HG03103 (cell line): ENCODE measurements around the gene KRTAP10-10.
"Not testable (repeated sequence)": the region's sequence is repeated elsewhere in the genome, so short reads cannot be mapped to it uniquely, and the experiment has no call there.

Source experiments
- ATAC-seq: cut with Tn5 transposase; IDR thresholded peaks from one replicate; pipeline ENCODE4 v1.9.1; 2021; ENCODE audit warnings: low read depth; ENCODE audit not compliant: unreplicated experiment

The KRTAP10-10 gene

DNA sequence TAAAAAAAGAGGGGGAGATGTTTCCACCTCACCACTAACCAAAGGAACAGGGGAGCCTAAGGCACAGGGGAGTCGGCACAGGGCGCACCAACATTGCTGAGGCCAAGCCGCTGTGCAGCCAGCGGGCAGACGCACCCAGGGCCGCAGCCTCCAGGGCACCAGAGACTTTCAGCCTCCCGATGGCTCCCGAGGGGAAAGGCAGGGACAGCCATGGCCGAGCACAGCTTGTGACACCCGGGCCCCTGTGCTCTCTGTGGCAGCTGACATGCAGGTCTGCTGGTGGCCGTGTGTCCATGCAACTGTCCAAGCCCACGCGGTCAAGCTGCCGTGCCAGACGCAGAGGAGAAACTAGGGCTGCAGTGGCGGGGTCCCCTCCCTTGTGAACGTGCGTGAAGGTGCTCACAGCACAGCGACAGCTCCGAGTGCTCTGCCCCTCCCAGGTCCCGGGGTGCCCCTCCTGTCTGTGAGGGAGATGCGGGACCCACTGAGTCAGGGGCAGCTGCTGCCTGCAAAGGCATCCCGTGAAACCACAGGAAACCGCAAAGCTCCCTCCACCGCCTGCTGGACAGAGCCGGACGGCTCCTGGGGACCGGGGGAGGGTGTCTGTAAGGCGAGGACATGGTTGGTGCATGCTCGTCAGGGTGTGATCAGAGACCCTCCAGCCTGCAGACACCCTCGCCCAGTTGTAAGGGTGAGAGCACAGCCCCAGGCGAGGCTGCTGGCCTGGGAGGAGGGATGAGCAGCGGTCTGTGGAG is 11.6 kb downstream of the KRTAP10-10 start:
- ATAC-seq: no peak

DNA sequence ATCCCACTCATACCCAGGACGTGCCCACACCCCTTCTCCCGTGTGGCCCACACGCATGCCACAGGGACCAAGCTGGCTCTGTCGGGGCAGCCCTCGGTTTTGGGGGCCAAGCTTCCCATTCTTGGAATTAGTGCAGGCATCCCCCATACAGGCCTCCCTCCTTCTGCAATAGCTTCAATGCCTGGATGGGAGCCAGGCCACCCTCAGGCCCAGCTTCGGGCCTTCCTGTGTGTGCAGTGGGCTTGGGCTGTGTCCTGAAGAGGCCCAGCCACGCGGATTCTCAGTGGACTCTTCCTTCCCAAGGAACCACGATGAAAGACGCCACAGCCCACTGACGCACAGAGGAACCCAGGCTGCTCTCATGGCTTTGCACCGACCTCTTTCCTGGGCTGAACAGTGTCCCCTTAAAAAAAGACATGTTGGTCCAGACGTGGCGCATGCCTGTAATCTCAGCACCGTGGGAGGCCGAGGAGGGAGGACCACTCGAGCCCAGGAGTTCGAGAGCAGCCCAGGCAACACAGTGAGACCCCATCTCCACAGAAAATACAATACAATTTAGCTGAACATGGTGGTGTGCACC is 12.5 kb downstream of the KRTAP10-10 start:
- no peak for ATAC-seq

DNA sequence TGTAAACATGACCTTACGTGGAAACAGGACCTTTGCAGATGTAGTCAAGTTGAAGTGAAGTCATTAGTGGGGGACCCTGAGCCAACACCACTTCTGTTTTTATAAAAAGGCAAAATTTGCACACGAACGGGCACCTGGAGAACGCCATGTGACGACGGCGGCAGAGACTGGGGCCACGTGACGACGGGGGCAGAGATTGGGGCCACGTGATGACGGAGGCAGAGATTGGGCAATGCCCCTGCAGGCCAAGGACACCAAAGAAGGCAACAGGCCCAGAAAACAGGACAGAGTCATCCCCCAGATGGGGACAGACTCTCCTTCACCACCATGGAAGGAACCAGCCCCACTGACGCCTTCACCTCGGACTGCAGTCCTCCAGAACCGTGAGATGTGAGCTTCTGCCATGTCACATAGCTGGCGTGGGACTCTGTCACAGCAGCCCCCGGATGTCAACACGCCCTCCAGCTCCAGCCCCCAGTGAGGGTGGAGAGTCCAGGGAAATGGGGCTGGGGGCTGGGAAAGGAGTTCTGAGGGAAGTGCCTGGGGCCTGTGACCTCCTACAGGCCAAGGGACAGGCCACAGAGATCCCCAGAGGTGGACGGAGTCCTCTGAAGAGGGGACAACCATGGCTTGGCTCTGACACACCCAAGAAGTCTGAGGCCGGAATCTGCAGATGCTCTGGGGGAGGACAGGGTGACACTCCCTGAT is 13.3 kb downstream of the KRTAP10-10 start:
- ATAC-seq: no peak

DNA sequence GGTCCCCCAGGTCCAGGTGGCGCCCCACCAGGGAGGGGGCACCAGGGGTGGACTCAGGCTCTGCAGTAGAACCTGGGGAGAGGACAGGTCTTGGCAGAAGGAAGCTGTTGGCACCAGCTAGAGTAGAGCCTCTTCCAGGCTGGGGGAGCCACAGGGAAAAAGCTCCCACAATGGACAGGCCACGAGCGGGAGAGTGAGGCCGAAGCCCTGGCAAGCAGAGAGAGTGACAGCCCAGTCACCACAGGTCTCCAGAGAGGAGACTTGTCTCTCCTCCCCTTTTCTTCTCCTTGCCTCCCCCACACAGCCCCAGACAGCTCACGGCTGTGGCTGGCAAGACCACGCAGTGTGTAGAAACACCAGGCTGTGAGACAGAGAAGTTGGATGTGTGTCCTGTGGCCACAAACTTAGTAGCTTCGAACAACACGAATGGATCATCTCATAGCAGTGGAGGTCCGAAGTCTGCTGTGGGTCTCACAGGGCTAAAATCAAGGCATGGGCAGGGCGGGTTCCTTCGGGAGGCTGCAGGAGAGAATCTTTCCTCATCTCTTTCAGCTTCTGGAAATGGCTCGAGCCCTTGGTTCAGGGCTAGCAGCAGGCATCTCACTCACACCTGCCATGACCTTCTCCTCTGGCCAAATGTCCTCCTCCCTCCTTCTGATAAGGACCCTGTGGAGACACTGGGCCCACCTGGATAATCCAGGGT is 14.0 kb downstream of the KRTAP10-10 start:
- no peak for ATAC-seq

DNA sequence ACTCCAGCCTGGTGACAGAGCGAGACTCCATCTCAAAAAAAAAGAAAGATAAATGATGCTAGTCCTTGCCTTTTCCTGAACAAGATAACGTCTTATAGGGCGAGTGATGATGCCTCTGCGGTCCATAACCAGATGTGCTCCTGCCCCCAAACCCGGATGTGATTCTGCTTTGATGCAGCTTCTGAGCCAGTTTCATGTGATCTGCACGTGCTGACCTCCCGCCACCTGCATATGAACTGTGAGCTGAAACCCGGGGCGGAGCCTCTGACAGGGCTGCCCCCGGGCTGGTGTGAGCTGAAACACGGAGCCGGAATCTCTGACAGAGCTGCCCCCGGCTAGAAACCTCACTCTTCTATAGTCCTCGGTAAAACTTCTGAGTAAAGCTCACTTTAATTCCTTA is 16.0 kb downstream of the KRTAP10-10 start:
- no peak for ATAC-seq

DNA sequence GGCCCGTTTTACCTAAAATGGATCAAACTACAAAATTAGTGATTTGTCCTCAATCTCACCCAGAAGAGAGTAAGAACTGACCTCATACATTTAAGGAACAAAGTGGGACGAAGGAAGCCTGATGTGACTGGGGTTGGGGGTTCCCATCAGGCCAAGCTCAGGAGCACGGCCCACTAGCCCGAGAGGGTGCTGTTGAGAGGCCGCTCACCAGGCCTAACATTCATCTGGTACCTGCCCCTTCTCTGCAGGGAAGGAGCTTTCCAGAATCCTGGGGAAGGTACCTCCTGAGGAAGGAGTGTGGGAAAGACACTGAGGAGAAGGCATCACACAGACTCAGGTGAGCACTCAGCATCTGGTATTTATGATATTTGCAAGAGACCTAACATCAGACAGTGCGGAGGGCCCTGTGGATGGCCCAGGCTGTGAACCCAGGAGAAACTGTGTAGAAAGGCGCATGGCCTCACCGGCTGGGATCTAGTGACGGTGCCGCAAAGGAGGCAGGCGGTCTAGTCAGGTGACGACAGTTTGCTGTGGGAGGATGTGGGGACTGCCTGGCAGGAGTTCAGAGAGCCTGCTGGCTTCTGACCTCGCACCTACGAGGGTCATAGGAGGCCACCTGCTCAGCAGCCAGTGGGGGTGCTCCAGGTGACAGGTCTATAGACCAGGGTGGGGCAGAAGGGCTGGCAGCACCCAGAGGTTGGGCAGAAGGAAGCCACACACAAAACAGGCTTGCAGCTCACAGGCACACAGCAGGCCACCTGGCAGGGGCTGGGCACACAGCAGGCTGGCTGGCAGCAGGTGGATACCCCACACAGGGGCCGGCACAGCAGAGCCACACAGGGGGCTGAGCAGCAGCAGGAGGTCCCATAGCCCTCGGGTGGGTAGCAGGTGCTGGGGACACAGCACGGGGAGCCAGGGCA is 16.8 kb downstream of the KRTAP10-10 start:
- ATAC-seq: no peak

DNA sequence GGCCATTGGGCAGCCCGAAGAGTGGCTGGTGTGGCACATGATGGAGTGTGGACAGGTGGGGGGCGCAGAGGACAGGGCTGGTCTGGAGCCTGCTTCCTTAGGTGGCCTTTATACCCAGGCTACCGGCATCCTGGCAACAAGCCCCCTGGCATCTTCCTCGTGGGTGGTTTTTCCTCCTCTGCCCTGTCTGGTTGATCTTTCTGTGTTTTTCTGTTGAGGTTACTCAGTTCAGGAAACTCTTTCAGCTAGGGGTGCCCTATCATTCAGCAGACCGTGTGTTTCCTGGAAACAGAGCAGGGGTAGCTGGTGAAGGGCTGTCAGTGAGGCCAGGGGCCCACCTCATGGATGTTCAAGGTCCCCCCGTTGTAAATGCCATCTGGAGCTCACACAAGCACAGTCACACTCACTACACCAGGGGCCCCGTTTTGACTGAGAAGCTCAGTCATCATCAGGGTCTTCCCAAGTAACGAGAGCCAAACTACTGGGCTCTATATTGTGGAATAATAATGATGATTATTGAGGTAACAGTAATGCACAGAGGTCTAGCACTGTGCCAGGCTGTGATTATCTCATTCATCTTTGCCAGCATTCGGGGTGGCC is 17.5 kb downstream of the KRTAP10-10 start, which contains the start of gene KRTAP12-4:
Gene KRTAP12-4 (minus strand): TSS at position 84 of the 600 bp plus-strand sequence. CDS start 45 bp downstream, at position 39.
- ATAC-seq: no peak

DNA sequence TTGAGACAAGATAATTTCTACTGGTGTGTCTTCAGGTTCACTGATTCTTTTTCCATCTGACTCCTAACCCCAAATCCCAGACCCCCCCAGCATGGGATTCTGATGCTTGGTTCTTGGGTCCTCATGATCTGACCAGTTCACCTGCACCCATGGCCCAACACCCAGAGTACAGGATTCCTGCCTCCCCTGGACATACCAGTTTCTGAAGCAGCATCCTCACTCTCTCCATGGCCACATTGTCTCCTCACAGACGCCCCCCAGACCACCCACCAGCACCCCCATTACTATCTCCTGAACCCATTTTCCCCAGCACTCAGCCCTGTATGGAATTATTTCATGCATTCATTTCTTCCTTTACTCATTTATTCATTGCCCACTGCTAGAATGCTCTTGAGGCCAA is 19.7 kb downstream of the KRTAP10-10 start:
- ATAC-seq: no peak

DNA sequence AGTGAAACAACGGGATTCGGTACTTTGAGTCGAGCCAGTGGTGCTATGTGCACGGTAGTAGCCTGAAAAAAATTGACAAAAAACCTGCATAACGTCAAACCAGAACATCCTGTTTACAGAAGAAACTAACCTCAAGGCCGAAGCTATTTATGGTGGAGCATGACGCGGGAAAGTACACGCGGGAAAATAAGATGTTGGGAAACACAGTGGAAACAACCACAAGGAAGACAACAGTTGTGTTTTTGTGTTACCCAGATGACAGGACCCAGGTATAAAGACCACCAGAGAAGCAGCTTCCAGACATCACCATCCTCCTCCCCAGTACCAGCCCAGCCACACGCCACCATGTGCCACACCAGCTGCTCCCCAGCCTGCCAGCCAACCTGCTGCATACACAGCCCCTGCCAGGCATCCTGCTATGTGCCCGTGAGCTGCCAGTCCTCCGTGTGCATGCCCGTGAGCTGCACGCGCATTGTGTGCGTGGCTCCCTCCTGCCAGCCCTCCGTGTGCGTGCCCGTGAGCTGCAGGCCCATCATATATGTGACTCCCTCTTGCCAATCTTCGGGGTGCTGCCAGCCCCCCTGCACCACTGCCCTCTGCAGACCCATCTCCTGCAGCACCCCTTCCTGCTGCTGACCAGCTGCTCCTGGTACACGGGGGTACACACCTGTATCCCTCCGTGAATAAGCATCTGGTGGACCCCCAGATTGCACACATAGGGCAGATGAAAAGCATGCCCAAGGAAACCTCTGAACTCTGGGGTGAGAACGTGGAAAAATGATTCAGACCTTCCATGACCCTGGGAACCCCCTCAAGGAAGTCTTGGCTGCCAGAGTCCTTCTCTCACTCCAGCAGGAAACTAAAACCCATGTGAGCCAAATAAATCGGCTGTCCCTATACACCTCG is 20.7 kb downstream of the KRTAP10-10 start, which contains the start of gene KRTAP12-3:
Gene KRTAP12-3 (plus strand): TSS at position 298 of the 906 bp plus-strand sequence. CDS start 48 bp downstream, at position 346.
- no peak for ATAC-seq

DNA sequence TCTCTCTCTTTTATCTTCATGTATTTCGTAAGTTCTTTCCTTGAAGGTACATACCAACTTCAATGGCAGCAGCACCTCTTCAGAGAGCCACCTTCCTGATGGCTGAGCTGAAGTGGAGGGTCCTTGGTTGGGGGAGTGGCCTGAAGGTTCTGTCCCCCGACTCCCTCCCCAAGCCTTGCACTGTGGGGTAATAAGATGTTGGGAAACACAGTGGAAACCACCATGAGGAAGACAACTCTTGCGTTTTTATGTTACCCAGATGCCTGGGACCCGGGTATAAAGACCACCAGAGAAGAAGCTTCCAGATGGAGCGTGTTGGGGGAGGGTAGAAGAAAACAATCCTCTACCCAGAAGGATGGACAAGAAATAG is 21.4 kb downstream of the KRTAP10-10 start:
- ATAC-seq: no peak

DNA sequence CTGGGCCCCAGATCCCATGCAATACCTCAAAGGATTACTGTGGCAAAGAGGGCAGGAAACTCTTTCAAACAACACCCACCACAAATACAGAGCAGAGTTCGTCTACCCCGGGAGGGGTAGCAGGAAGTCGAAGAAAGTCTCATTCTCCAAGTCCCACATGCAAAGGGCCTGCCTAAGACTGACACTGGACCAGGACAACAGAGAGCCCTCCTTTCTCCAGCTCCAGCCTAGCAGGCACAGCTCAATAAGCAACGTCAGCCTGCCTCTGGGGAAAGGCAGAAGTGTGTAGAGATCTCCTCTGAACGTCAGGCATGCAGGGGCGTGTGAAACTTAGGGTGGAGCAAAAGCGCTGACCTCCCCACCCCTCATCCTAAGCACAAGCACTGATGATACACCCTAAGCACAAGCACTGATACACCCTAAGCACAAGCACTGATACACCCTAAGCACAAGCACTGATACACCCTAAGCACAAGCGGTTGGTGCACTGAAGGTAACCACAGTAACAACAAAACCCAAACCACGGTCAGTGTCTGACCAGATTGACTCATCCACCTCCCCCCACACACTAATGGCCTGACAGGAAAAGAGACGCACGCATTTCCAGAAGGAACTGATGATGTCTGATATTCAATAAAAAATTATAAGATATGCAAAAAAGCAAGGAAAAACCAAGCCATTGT is 21.9 kb downstream of the KRTAP10-10 start:
- no peak for ATAC-seq

DNA sequence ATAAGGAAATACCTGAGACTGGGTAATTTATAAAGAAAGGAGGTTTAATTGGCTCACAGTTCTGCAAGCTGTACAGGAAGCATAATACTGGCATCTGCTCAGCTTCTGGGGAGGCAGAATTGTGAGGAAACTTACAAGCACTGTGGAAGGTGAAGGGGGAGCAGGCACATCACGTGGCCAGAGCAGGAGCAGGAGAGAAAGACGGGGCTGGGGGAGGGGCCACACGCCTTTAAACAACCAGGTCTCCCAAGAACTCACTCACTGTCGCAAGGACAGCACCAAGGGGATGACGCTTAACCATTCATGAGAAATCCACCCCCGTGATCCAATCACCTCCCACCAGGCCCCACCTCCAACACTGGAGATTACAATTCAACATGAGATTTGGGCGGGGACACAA is 24.4 kb downstream of the KRTAP10-10 start:
- not testable (repeated sequence) for ATAC-seq

DNA sequence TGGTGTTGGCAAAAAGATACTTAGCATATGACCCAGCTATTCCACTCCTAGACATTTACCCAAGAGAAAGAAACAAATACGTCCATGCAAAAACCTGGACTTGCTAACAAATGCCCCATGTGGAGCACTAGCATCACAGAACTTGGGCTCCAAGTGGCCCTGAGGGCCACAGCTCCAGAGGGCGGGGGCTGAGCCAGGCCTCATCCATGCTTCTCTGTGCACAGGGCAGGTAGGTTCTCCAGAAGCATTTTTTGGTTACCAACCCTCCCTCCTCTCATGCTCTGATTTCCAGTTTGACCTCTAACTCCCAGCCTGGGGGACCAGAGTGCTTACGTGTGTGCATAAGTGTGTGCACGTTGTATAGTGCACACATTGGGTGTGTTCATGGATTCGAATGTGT is 27.5 kb downstream of the KRTAP10-10 start:
- no peak for ATAC-seq

DNA sequence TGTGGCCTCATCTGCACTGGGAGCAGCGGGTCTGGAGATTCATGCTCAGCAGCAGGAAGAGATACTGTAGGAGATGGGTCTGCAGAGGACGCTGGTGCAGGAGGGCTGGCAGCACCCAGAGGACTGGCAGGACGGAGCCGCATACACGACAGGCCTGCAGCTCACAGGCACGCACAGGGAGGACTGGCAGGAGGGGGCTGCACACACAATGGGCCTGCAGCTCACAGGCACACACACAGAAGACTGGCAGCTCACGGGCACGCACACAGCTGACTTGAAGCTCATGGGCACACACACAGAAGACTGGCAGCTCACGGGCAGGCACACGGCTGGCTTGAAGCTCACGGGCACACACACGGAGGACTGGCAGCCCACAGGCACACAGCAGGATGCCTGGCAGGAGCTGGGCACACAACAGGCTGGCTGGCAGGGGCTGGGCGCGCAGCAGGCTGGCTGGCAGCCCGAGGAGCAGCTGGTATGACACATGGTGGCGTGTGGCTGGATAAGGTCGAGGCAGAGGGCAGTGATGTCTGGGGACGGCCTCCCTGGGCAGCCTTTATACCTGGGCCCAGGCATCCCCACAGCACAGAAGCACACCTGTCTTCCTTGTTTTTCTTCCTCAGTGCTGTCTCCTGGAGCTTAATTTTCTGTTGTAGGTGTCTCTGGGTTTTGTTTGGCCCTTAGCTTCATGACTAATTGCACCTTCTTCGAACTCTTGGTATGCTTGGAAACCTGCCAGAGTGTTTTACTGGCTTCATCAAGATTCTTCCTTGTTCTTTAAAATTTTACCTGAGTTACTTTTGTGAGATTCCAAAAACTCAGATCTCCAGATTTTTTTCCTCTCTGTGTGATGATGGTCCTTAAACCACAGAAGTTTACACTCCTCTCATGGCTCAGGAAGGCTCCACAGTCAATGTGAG is 29.5 kb downstream of the KRTAP10-10 start, which contains the start of gene KRTAP12-2:
Gene KRTAP12-2 (minus strand): TSS at position 527 of the 920 bp plus-strand sequence. CDS start 41 bp downstream, at position 486.
- no peak for ATAC-seq

DNA sequence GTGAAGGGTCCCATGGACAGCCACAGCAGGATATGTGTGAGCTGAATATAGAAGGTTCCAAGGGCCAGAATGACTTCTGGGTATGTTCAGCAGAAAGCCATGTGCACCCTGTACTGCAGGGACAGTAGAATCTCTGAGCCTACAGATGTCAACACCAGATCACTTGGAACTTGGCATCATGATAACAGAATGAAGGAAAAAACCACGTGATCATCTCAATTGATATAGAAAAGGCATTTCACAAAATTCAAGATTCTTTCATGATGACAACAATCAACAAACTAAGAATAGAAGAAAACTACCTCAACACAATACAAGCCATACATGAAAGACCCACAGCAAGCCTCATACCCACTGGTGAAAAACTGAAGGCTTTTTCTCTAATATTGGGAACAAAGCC is 30.5 kb downstream of the KRTAP10-10 start:
- ATAC-seq: no peak

DNA sequence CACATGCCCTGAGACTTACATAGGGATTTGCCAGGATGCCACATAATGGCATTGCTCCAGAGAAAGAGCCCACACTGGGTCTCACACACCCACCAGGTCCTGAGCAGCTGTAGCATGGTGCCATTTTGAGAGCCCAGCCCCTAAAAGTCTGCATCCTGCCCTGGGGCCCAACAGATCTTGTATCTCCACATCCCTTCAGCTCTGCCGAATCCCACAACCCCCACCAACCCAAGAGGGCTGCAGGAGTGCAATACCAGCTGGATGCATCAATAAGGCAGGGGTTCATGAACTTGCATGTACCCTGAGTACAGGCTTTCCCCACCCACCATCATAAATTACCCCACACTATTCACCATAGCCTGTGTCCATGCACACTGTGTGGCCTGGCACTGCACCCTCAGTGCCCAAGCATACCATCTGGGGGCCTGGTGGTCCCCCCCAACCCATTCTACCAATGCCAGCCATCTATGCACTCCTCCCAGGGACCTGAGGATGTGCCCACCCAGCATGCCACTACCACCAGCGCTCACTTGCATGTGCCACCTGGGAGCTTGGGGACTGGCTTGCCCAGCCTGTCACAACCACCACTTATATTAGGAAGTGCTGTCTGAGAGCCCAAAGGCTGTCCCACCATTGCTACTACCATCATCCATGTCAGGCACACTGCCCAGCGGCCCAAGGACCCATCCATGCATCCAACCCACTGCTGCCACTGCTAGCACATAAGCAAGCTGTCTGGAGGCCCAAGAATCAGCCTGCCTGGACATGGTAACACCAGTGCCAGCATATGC is 33.7 kb downstream of the KRTAP10-10 start:
- ATAC-seq: no peak
